ENCODE data around the gene PLXNC1.

Gene PLXNC1

GRCh38 chr12:94289461-94290312 is 141.3 kb downstream of the PLXNC1 start:
- no peak overlapping the region for H3K27ac ChIP-seq
- no peak overlapping the region for H3K4me3 ChIP-seq (ENCODE audit: low read depth, low read length)
- H3K9me3 ChIP-seq (ENCODE audit: severe bottlenecking): no peaks in the 10 kb centered on the region
- H3K27me3 ChIP-seq (ENCODE audit: insufficient read depth, low read depth, severe bottlenecking): no peaks in the 10 kb centered on the region
- peak; percentile 23 for DNase-seq
- TF ChIP-seq CTCF (IDR thresholded peaks at IDR 0.05; ENCODE audit: low read depth, low read length): no peak
- no peaks in the 10 kb centered on the region for H3K36me3 ChIP-seq

- TF ChIP-seq CTCF (IDR thresholded peaks at IDR 0.05; ENCODE audit: low read depth, low read length): no peak
- Histone ChIP-seq H3K36me3 (no peaks in the 10 kb centered on the region), H3K4me3 (ENCODE audit: low read depth, low read length) (no peak overlapping the region), H3K9me3 (ENCODE audit: severe bottlenecking) (no peaks in the 10 kb centered on the region), H3K27ac (no peak overlapping the region), H3K27me3 (ENCODE audit: insufficient read depth, low read depth, severe bottlenecking) (no peaks in the 10 kb centered on the region)
- peak; percentile 55 for DNase-seq
Observed at GRCh38 chr12:94290353-94290752, 142.0 kb downstream of the PLXNC1 start.

GRCh38 chr12:94297096-94297699 is 148.8 kb downstream of the PLXNC1 start:
- no peaks in the 10 kb centered on the region for H3K27me3 ChIP-seq (ENCODE audit: insufficient read depth, low read depth, severe bottlenecking)
- no peak overlapping the region for H3K4me3 ChIP-seq (ENCODE audit: low read depth, low read length)
- H3K36me3 ChIP-seq: no peaks in the 10 kb centered on the region
- no peak for DNase-seq
- no peak overlapping the region for H3K27ac ChIP-seq
- H3K9me3 ChIP-seq (ENCODE audit: severe bottlenecking): no peaks in the 10 kb centered on the region
- no peak for TF ChIP-seq CTCF (IDR thresholded peaks at IDR 0.05; ENCODE audit: low read depth, low read length)

GRCh38 chr12:94297876-94298505 is 149.6 kb downstream of the PLXNC1 start:
- H3K36me3 ChIP-seq: no peaks in the 10 kb centered on the region
- H3K27me3 ChIP-seq (ENCODE audit: insufficient read depth, low read depth, severe bottlenecking): no peaks in the 10 kb centered on the region
- no peaks in the 10 kb centered on the region for H3K9me3 ChIP-seq (ENCODE audit: severe bottlenecking)
- no peak for TF ChIP-seq CTCF (IDR thresholded peaks at IDR 0.05; ENCODE audit: low read depth, low read length)
- H3K4me3 ChIP-seq (ENCODE audit: low read depth, low read length): no peak overlapping the region
- DNase-seq: no peak
- no peak overlapping the region for H3K27ac ChIP-seq

- no peak for TF ChIP-seq CTCF (IDR thresholded peaks at IDR 0.05; ENCODE audit: low read depth, low read length)
- Histone ChIP-seq H3K27ac (no peak overlapping the region), H3K36me3 (peaks cover 4% of the 10 kb centered on the region; the same call in 1 of the 2 replicates), H3K9me3 (ENCODE audit: severe bottlenecking) (no peaks in the 10 kb centered on the region), H3K27me3 (ENCODE audit: insufficient read depth, low read depth, severe bottlenecking) (no peaks in the 10 kb centered on the region), H3K4me3 (ENCODE audit: low read depth, low read length) (no peak overlapping the region)
- no peak for DNase-seq
Observed at GRCh38 chr12:94299846-94300245, 151.5 kb downstream of the PLXNC1 start.

Measured in WERI-Rb-1 (cell line).